HG02588 (cell line): ENCODE data around the gene C10orf120.

Experiments
- ATAC-seq: cut with Tn5 transposase; IDR thresholded peaks from one replicate; pipeline ENCODE4 v1.9.1; 2021; ENCODE audit warnings: mild to moderate bottlenecking, moderate library complexity; ENCODE audit not compliant: unreplicated experiment

Gene C10orf120

DNA sequence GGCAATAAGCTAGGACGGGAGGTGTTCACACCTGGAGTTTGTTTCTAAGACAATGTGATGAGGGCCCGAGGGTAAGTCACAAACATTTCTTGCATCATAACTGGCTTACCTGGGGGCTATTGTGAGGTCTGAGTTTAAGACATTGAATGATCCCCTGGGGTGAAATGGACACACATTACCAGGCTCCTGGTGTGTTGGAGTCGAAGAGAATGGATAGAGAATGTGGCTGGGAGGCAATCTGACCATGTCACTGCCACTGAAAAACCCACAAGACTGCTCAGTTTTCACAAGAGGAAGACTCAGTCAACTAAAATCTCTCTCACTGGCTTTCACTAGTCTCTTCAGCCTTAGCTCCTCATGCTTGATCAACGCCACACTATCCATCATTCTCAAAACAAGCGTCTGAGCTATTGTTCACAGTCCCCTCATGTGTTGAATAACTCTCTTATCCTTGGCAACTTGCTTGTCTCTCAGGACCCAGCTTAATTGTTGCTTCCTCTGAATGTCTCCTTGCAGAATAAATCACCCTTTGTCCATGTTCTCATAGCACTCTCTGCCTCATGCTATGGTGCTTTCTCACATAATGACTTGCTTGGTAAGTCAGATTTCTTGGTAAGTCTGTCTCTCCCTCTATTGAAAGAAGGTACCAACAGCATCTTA lies at the start of gene C10orf120:
TSS of gene C10orf120 (minus strand) at position 51 of the 660 bp plus-strand sequence. CDS start 56 bp downstream, outside the sequence.
- ATAC-seq: no peak

GRCh38 chr10:122748496-122748895 lies 48.9 kb upstream of the C10orf120 start:
- no peak for ATAC-seq

GRCh38 chr10:122746408-122746807 lies 46.8 kb upstream of the C10orf120 start:
- ATAC-seq: no peak

DNA sequence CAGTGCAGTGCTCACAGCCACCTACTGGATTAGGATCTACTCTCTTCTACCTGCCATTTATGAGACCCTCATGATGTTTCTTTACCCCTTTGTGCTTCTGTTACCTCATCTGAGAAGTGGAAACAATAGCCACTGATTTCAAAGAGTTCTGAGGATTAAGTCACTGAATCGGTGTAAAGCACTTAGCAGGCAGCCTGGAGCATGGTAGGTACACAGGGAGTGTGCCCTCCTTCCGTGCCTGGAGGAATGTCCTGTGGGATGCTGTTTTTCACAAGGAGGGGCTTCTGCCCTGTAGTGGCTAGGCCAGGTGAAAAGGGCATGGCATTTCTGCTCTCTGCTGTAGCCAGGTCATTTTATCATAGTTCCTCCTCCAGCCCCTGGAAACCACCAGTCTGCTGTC lies 44.6 kb upstream of the C10orf120 start:
- ATAC-seq: no peak

- no peak for ATAC-seq
These were observed 41.0 kb upstream of the C10orf120 start for GRCh38 chr10:122740640-122741039.

DNA sequence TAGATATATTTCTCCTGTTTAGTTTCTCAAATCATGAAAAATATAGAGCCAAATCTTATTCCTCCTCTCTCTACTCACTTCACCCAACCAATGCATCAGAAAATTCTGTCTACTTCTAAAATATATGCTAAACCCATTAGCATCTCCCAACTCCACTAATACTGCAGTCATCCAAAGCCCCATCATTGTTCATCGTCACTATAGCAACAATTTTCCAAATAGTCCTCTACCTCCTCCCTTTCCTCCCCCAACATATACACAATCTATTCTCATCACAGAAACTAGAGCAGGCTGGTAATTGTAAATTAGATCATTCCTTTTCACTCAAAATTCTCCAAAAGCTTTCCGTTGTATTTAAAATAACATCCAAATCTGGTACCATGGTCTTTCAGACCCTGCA lies 38.4 kb upstream of the C10orf120 start:
- no peak for ATAC-seq

GRCh38 chr10:122733931-122734665 lies 34.5 kb upstream of the C10orf120 start:
- ATAC-seq: no peak

- no peak for ATAC-seq
These were observed 33.8 kb upstream of the C10orf120 start for GRCh38 chr10:122733443-122733842.

DNA sequence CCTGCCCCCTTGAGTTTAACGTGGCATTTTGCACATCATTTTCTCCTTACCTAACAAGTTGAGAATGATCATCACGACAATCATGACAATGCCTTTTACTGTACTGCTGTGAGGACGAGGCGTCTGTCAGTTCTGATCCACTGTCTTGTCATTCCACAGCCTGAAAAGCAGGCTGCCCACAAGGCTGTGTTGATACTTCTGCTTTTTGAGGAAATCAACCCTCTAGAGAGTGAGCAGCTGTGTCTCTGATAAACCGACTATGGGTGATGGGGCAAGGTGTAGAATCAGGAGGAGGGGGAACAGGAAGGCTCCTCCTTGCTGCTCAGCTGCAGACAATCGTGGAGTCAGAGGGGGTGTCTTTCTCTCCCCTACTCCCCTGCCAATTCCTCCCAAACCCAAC lies 30.6 kb upstream of the C10orf120 start:
- no peak for ATAC-seq

DNA sequence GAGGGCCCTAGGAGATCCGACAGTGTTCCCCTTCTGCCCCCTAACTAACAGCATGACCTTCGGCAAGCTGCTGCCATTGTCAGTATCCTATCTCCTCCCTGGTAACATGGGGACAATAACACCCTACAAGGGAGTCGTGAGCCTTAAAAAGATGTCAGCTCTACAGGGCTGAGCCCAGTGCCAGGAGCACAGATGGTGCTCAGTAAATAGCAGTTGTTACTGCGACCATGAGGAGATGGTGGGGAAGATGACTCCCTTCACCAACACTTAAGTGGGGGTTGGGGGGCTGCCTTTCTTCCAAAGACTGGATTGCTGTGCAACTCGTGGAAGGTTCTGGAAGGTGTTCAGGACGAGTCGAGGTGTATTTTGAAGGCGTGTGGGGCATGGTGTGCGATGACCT lies 29.5 kb upstream of the C10orf120 start:
- no peak for ATAC-seq

DNA sequence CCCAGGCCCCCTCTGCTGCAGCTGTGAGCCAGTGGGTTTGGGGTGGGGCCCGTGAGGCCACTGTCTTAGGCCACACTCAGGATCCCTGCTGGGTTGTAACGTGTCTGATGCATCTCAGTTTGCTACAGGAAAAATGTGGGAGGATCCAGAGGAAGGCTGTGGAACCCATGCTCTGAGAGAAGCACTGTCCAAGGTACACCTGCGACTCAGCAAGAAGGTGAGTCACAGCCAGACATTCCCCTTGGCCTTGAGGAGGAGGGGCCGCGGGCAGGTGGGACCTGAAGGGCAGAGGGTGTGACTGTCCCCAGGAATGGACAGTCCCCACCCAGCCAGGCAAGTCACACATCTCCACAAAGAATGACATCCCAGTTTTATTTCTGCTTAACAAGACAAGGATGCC lies 27.8 kb upstream of the C10orf120 start:
- ATAC-seq: no peak

DNA sequence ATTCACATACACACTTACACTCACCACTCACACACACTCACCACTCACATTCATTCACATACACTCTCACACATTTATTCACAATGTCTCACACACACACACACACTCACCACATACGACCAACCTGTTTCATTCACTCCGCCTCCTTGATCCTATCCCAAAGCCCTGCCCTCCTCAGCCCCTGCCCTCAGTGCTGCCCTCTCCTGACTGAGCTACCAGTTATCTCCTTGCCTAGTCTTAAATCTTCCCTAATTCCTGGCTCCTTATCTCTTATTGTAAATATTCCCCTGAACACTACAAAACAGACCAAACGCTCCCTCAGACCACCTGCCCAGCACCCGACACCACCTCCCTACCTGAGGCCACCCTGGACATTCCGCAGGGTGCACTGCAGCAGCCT lies 26.1 kb upstream of the C10orf120 start:
- ATAC-seq: no peak

- ATAC-seq: no peak
These were observed 25.4 kb upstream of the C10orf120 start for GRCh38 chr10:122725006-122725405.

DNA sequence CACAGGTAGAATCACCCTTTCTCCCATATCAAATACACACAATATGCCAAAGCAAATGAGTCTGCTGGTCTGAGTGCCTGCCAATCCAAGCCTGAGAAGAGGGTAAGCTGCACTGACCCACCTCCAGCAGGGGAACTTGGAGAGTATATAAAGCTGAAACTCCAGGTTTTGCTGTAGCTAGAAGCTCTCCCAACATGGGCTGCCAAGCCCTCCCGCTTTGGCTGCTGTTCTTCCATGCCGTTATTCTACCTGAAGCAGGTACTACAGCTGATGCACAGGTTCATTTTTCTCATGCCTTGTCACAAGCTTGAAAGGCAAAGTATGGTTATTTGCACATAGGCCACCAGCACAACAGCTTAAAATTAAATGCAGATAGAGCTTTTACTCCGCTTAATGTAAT lies 21.5 kb upstream of the C10orf120 start:
- no peak for ATAC-seq

GRCh38 chr10:122716025-122716424 lies 16.4 kb upstream of the C10orf120 start:
- no peak for ATAC-seq

DNA sequence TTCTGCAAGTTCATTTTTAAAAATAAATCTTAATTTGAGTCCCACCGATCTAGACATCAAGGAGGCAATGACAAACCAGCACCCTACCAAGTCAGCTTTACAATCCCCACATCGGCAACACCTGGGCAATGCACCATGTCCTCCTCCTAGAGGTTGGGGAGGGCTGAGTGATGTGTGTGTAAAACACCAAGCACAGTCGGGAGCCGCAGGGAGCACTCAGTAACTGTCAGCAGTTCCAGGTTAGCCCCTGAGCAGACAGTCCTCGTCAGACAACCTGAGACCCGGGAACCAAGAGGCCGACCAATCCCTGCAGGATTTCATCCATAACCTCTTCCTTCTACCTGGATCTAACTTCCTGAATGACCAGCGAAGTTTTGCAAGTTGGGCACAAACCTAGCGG lies 15.9 kb upstream of the C10orf120 start:
- no peak for ATAC-seq

DNA sequence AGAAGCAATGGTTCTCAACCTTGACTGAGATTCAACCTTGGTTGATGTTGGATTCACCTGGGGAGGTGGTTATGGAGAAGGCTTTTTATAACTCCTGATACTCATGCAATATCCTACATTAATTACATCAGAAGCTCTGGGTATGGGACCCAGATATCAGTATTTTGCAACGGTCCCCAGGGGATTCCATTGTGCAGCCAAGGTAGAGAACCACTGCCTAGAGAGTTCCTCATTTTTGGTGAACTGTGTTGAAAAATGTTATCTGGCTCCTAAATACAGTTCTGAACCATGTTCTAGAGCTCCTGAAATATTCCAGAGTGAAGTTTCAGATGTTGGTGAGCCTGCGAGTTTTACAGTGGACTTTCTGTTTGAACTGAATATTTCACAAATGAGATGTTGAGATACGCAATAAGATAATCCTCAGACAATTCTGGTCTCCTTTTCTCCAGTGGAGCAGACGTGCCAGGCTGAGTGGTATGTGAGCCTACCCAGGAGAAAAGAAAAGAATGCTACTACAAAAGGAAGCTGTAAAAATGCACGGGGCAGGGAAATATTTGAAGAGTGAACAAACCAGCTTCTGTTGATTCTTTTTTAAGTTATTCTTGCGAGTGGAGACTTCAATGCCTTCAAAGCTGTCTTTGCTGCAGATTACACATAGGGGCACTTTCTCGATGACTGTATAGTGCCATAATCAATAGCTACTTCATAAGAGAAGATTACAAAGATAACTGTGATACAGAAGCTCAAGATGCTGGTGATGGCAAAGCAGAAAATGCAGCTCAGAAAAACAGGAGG lies 13.6 kb upstream of the C10orf120 start:
- ATAC-seq: no peak

DNA sequence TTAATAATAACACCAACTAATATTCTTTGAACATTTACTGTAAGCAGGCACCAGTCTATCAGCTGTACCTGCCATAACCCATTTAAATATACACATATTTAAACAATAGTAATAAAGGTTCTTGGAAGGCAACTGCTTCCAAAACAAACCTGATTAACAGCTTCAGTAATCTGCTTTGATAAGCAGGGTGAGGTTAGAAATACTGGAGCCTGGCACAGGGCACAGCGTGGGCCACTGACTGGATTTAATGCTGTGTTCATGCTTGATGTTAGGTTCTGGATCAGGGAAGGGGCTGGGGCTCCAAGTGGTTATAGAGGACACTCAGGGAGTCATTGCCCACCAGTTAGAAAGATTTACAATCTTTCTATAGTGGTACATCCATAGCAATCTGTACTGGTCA lies 10.9 kb upstream of the C10orf120 start:
- ATAC-seq: no peak

DNA sequence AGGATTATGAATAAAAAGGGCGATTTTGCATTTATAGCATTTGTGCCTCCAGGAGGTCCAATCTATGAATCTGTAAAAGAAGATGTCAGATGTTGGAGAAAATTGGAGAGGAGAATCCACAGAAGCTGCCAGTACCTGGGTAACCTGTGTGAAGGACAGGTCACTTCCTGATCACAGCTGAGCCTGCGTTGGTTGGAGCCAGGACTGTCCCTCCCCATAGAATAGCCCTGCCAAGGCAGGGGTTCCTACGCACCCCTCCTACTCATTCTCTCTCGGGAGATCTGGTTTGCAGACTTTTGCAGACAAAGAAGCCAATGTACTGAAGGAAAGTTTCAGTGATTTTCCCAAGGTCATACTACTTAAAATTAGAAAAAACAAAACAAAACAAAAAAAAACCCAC lies 10.3 kb upstream of the C10orf120 start:
- no peak for ATAC-seq

GRCh38 chr10:122707535-122707934 lies 7.9 kb upstream of the C10orf120 start:
- no peak for ATAC-seq

DNA sequence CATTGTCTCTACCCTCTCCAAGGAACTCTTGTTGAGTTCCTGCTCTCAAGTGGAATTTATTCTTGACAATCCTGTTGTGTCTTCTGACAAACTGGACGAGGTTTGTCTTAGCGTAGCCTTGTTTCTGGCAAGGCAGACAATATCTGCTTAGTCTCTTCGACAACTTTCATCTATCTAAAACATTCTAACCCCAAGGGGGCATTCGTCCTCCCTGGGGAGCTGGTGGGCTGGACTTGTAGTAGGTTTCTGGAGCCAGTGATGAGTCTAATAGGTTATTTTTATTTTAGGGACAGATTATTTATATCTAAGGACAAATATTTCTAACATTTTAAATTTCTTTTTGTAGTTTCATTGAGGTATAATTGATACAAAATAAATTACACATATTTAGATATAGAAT lies 7.3 kb upstream of the C10orf120 start:
- no peak for ATAC-seq

DNA sequence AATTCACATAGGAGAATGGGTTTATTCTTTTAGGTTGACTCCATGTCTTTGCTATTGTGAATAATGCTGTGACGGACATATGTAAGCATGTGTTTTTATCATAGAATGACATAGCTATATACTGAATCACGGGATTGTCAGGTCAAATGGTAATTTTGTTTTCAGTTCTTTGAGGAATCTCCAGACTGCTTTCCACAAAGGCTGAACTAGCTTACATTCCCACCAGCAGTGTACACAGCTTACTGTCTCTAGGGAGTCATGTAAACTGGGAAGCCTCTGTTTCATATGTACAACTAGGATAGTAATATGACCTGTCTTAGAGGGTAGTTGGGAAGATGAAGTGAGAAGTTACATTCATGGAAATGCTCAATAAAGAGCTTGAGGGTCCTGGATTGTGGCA lies 6.8 kb upstream of the C10orf120 start:
- ATAC-seq: no peak
